Measurements from ENCODE around the gene ADAD1. TPM values are rescaled to one million over a fixed set of nuclear protein-coding genes. Genes with fewer than 3 reads are reported as not detected.
"Not testable (repeated sequence)": the region's sequence is repeated elsewhere in the genome, so short reads cannot be mapped to it uniquely, and the experiment has no call there.

Gene ADAD1
- not detected in 2 replicates for total RNA-seq

DNA sequence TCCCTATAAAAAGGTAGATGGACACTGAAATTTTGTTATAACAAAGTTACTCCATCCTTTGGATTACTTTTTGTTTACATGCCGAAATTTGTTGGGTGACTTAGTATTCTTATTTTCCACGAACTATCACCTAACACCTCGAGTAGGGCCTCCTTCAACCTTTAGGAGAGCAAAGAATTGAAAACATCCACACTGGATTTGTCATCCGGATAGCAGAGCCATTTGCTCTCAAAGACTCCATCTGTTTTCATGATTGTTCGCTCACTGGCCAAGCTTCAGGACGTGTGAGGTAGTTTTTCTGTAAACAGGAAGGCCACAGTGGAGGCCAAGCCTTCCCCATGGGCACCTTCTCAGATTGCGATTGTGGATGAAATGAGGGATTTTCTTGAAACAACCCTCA lies at the start of gene ADAD1:
ADAD1 (plus strand) TSS at position 301 of the 400 bp plus-strand sequence. CDS start 1,059 bp downstream, outside the sequence.
- Mint-ChIP-seq H3K27me3 (no peaks in the 10 kb centered on the region), H3K27ac (no peak within 1 kb of the TSS)

DNA sequence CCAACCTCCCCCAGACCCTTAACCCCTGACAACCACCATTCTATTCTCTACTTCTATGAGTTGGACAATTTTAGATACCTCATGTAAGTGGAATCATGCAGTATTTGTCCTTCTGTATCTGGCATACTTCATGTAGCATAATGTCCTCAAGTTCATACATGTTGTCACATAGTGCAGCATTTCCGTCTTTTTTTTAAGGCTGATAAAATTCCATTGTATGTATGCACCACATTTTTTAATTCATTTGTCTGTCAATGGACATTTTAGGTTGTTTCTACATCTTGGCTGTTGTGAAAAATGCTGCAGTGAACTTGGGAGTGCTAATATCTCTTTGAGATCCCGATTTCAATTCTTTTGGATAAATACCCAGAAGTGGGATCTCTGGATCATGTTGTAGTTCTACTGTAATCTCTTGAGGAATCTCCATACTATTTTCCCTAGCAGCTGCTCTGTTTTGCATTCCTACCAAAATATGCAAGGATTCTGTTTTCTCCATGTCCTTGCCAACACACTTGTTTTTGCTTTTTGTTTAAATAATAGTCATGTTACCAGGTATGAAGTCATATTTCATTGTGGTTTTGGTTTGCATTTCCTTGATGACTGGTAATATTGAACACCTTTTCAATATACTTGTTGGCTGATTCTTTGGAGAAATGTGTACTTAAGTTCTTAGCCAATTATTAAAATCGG lies 48.8 kb upstream of the ADAD1 start:
- intact Hi-C loops (cut with micrococcal nuclease): no loop called here
- Mint-ChIP-seq H3K4me3 (no peak overlapping the region), H3K27me3 (no peaks in the 10 kb centered on the region), H3K4me1 (peaks cover 4% of the 10 kb centered on the region), H3K36me3 (ENCODE audit: low read depth) (peaks cover 28% of the 10 kb centered on the region), H3K9me3 (peaks cover 1% of the 10 kb centered on the region), H3K27ac (no peak overlapping the region)
- no peak for DNase-seq

More for the DNA sequence above, at the start of gene ADAD1:
- H3K36me3 Mint-ChIP-seq (ENCODE audit: low read depth): peaks cover 1% of the 10 kb centered on the region
- no peaks in the 10 kb centered on the region for H3K4me1 Mint-ChIP-seq
- intact Hi-C loops (cut with micrococcal nuclease): no loop called here
- H3K4me3 Mint-ChIP-seq: no peak within 1 kb of the TSS
- H3K9me3 Mint-ChIP-seq: peaks cover 3% of the 10 kb centered on the region
- no peak for DNase-seq

DNA sequence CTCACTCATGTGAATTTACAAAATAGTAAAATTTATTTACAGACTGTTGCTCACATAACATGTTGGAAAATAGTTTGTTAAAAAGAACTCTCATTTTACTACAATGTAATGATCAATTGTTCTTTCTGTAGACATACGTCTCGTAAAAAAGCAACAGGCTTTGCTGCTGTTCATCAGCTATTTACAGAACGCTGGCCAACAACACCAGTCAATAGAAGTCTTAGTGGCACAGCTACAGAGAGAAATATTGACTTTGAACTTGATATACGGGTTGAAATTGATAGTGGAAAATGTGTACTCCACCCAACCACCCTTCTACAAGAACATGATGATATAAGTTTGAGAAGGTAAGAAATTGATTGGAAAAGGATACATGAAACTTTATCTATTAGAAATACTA lies 47.6 kb upstream of the ADAD1 start:
- Mint-ChIP-seq H3K36me3 (ENCODE audit: low read depth) (peaks cover 36% of the 10 kb centered on the region), H3K9me3 (peaks cover 4% of the 10 kb centered on the region), H3K27me3 (no peaks in the 10 kb centered on the region), H3K4me1 (peaks cover 4% of the 10 kb centered on the region), H3K4me3 (no peak overlapping the region), H3K27ac (no peak overlapping the region)
- no peak for DNase-seq
- intact Hi-C loops (cut with micrococcal nuclease): no loop called here

DNA sequence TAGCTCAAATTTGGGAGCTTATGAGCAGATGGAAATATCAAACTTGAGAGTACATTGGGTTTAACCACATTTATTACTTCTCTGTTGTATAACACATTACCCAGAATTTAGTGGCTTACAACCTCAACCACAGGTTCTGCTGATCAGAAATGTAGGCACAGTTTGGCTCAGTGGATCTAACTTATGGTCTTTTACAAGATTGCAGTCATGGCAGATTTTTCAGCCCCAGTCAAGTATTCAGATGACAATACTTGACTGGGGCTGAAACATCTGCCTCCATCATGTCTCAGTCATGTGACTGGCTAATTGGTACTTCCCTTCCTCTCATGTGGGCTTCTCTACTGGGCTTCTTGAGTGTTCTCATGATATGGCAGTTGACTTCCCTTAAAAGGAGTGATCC lies 44.0 kb upstream of the ADAD1 start:
- Mint-ChIP-seq H3K27ac (no peak overlapping the region), H3K4me3 (no peak overlapping the region), H3K27me3 (no peaks in the 10 kb centered on the region), H3K36me3 (ENCODE audit: low read depth) (peaks cover 40% of the 10 kb centered on the region), H3K4me1 (peaks cover 4% of the 10 kb centered on the region), H3K9me3 (peaks cover 4% of the 10 kb centered on the region)
- DNase-seq: no peak
- intact Hi-C loops (cut with micrococcal nuclease): no loop called here

DNA sequence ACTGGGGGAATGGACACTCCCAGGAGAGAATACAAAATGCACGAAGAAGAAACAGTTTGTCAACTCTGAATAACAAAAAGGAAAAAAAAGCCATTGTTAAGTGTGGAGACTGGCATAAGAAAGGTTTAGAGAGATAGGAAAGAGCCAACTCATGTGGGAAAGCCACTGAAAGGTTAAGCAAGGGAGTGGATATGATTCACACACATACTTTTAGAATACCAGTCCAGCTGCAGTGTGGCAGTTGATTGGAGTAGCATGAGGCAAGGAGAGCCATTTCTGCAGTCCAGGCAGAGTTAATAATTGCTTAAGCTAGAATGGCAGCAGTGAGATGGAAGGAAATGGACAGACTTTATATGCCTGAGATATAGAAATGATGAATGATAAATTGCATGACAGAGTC lies 36.9 kb upstream of the ADAD1 start:
- H3K27ac Mint-ChIP-seq: no peak overlapping the region
- no peaks in the 10 kb centered on the region for H3K9me3 Mint-ChIP-seq
- no peak for DNase-seq
- intact Hi-C loops (cut with micrococcal nuclease): no loop called here
- no peak overlapping the region for H3K4me3 Mint-ChIP-seq
- no peaks in the 10 kb centered on the region for H3K27me3 Mint-ChIP-seq
- no peaks in the 10 kb centered on the region for H3K4me1 Mint-ChIP-seq
- peaks cover 33% of the 10 kb centered on the region for H3K36me3 Mint-ChIP-seq (ENCODE audit: low read depth)

DNA sequence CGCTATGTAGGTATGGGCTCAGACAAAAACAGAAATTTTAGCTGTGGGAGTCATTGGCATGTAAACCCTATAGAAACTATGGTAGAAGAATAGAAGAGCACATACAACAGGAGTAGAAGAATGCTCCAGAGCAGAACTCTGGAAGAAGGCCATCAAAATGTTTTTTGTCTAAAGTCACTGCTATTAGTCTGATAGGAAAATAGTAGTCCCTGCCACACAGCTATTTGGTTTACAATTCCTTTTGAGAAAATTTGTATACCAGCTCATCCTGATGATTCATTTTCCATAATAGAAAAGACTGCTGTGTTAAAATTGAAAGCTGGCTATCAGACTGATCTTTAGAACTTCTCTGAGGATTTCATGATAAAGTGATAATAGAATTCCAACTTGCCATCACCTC lies 32.8 kb upstream of the ADAD1 start:
- Mint-ChIP-seq H3K27ac (no peak overlapping the region), H3K36me3 (ENCODE audit: low read depth) (peaks cover 47% of the 10 kb centered on the region), H3K27me3 (no peaks in the 10 kb centered on the region), H3K4me3 (no peak overlapping the region), H3K4me1 (peaks cover 1% of the 10 kb centered on the region), H3K9me3 (no peaks in the 10 kb centered on the region)
- no peak for DNase-seq
- intact Hi-C loops (cut with micrococcal nuclease): no loop called here

DNA sequence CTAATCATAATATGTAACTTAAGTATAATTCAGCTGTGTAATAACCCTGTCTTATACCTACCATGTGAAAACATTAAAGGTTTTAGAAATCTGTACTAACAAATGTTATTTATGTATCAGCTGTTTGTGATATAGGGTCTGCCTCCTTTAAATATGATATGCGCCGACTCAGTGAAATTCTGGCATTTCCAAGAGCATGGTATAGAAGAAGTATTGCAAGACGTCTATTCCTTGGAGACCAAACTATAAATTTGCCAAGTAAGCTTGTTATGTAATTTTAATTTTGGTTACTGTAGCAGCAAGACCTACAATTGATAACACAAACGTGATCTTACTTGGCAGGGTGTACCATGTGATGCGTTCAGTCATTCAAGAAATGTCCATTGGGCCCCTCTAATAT lies 32.3 kb upstream of the ADAD1 start:
- peaks cover 1% of the 10 kb centered on the region for H3K4me1 Mint-ChIP-seq
- DNase-seq: no peak
- H3K9me3 Mint-ChIP-seq: peaks cover 3% of the 10 kb centered on the region
- H3K36me3 Mint-ChIP-seq (ENCODE audit: low read depth): peaks cover 51% of the 10 kb centered on the region
- no peak overlapping the region for H3K4me3 Mint-ChIP-seq
- intact Hi-C loops (cut with micrococcal nuclease): no loop called here
- H3K27ac Mint-ChIP-seq: no peak overlapping the region
- no peaks in the 10 kb centered on the region for H3K27me3 Mint-ChIP-seq

DNA sequence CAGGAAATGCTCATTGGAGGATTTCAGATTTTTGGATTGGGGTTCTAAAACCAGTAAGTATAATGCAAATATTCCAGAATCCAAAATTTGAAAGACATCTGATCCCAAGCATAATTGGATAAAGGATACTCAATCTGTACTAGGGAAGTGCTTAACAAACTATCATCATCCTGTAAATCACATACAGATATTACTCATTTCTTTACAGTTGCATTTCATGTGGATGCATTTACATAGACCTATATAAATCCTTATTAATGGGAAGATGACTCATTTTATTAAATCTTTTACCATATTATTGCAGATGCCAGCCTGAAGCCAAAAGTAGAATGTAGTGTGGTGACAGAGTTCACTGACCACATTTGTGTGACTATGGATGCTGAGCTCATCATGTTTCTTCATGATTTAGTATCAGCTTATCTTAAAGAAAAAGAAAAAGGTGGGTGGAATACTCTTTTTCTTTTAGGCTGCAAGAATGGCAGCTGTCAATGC lies 22.4 kb upstream of the ADAD1 start:
- Mint-ChIP-seq H3K9me3 (peaks cover 1% of the 10 kb centered on the region), H3K27me3 (no peaks in the 10 kb centered on the region), H3K36me3 (ENCODE audit: low read depth) (peaks cover 39% of the 10 kb centered on the region), H3K4me3 (no peak overlapping the region), H3K27ac (no peak overlapping the region), H3K4me1 (no peaks in the 10 kb centered on the region)
- intact Hi-C loops (cut with micrococcal nuclease): no loop called here
- no peak for DNase-seq

DNA sequence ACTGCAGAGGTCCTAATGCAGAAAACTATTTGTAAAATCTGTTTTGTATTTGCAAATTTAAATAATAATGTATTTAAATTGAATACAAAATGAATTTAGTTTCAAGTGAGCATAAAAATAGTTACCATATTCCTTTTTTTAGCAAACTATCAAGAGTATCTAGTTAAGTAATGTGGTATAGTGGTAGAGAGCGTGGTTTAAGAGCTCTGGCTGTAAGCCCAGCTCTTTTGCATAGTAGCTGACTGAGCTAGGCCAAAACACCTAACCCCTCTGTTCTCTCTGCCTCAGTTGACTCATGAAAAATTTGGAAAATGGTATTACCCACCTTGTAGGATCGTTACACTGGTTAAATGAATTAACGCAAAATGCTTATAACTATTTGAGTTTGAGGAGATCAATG lies 18.1 kb upstream of the ADAD1 start:
- no peak for DNase-seq
- Mint-ChIP-seq H3K27me3 (no peaks in the 10 kb centered on the region), H3K4me1 (no peaks in the 10 kb centered on the region), H3K4me3 (no peak overlapping the region), H3K9me3 (no peaks in the 10 kb centered on the region), H3K36me3 (ENCODE audit: low read depth) (peaks cover 22% of the 10 kb centered on the region), H3K27ac (no peak overlapping the region)
- intact Hi-C loops (cut with micrococcal nuclease): no loop called here

DNA sequence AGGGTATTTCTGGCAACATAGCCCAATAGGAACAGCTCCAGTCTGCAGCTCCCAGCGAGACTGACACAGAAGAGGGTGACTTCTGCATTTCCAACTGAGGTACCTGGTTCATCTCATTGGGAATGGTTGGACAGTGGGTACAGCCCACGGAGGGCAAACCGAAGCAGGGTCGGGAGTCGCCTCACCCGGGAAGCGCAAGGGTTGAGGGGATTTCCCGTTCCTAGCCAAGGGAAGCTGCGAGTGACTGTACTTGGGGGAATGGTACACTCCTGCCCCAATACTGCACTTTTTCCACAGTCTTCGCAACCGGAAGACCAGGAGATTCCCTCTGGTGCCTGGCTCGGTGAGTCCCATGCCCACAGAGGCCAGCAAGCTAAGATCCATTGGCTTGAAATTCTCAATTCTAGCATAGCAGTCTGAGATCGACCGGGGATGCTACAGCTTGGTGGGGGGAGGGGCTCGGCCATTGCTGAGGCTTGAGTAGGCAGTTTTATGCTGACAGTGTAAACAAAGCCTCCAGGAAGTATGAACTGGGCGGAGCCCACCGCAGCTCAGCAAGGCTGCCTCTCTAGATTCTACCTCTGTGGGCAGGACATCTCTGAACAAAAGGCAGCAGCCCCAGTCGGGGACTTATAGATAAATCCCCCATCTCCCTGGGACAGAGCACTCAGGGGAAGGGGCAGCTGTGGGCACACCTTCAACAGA lies 14.0 kb upstream of the ADAD1 start:
- peak; percentile 58 for DNase-seq
- Mint-ChIP-seq H3K27me3 (peaks cover 4% of the 10 kb centered on the region), H3K4me1 (no peaks in the 10 kb centered on the region), H3K36me3 (ENCODE audit: low read depth) (peaks cover 9% of the 10 kb centered on the region), H3K4me3 (no peak overlapping the region), H3K27ac (no peak overlapping the region), H3K9me3 (peaks cover 22% of the 10 kb centered on the region)
- intact Hi-C loops (cut with micrococcal nuclease): no loop called here

DNA sequence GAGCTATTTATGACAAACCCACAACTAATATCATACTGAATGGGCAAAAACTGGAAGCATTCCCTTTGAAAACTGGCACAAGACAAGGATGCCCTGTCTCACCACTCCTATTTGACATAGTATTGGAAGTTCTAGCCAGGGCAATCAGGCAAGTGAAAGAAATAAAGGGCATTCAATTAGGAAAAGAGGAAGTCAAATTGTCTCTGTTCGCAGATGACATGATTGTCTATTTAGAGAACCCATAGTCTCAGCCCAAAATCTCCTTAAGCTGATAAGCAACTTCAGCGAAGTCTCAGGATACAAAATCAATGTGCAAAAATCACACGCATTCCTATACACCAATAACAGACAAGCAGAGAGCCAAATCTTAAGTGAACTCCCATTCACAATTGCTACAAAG lies 10.0 kb upstream of the ADAD1 start:
- H3K27me3 Mint-ChIP-seq; H3K36me3 Mint-ChIP-seq (ENCODE audit: low read depth); H3K4me3 Mint-ChIP-seq; DNase-seq; H3K4me1 Mint-ChIP-seq; H3K27ac Mint-ChIP-seq; intact Hi-C loops (cut with micrococcal nuclease): not testable (repeated sequence)
- peaks cover 30% of the 10 kb centered on the region for H3K9me3 Mint-ChIP-seq

DNA sequence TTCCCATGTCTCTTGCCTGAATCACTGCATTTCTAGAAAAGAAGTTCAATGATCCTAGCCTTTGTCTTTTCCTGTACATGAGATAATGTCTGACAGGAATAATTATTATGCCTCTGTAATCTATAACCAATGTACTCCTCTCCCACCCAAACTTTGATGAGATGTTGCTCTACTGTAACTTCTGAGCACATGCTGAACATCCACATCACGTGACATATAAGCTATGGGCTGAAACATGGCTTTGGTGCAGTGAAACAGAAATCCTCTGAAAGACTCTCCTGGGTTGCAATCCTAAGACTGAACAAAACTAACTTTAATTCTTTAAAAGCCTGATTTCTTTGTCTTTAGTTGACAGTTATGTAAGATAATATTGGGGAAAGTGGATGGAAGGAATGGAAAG lies 1.5 kb upstream of the ADAD1 start:
- Mint-ChIP-seq H3K4me3 (no peak overlapping the region), H3K4me1 (no peaks in the 10 kb centered on the region), H3K27ac (no peak overlapping the region), H3K27me3 (no peaks in the 10 kb centered on the region), H3K9me3 (peaks cover 3% of the 10 kb centered on the region), H3K36me3 (ENCODE audit: low read depth) (peaks cover 1% of the 10 kb centered on the region)
- DNase-seq: no peak
- intact Hi-C loops (cut with micrococcal nuclease): no loop called here

DNA sequence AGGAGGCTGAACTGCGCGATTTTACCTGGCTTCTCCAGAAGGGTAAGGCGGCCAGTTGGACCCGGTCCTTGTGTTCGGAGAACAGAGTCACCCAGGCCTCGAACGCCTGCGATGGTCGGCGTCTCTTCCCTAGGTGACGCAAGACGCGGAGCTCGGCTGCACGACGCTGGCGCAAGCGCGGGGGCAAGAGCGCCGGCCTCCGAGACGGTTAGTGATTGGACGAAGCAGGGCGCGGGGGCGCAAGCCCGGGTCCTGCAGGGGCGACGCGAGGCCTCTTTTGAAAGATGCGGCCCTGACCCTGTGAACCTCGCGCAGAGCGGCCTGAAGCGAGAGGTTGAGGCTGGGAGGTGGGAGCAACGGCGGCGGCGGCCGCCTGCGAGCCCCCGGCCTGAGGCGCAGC lies 428 bp downstream of the ADAD1 start:
- no peak for DNase-seq
- Mint-ChIP-seq H3K4me1 (no peaks in the 10 kb centered on the region), H3K4me3 (no peak overlapping the region), H3K9me3 (peaks cover 3% of the 10 kb centered on the region), H3K27ac (no peak overlapping the region), H3K27me3 (no peaks in the 10 kb centered on the region), H3K36me3 (ENCODE audit: low read depth) (peaks cover 1% of the 10 kb centered on the region)
- intact Hi-C loops (cut with micrococcal nuclease): no loop called here

DNA sequence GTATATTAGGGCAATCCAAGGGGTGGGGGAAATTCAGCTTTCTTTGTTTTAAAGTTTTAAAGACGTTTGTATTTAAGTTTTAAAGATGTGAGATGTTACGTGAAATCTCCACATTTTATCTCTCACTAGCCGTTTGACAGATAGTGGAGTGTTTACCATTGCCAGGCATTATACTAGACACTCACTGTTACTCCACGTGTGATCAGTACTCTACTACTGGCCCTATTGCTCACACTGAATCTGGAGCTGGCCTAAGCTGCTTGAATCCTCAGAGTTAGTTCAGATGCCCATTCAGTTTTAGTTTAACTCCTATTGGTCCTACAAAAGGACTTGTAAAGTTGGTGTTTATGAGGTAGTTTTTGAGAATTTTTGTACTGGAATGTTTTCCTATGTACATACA lies 4.5 kb downstream of the ADAD1 start:
- H3K4me3 Mint-ChIP-seq: no peak overlapping the region
- DNase-seq: no peak
- no peaks in the 10 kb centered on the region for H3K27me3 Mint-ChIP-seq
- peaks cover 1% of the 10 kb centered on the region for H3K36me3 Mint-ChIP-seq (ENCODE audit: low read depth)
- H3K27ac Mint-ChIP-seq: no peak overlapping the region
- H3K9me3 Mint-ChIP-seq: peaks cover 5% of the 10 kb centered on the region
- H3K4me1 Mint-ChIP-seq: no peaks in the 10 kb centered on the region
- intact Hi-C loops (cut with micrococcal nuclease): no loop called here
